ENCODE measurements around the gene MIEN1. TPM values are rescaled to one million over a fixed set of nuclear protein-coding genes. Genes with fewer than 3 reads are reported as not detected.
"Not testable (repeated sequence)": the region's sequence is repeated elsewhere in the genome, so short reads cannot be mapped to it uniquely, and the experiment has no call there.

The MIEN1 gene
- total RNA-seq, 2 experiments from 2014 or later = 41.0 to 43.8 TPM

DNA sequence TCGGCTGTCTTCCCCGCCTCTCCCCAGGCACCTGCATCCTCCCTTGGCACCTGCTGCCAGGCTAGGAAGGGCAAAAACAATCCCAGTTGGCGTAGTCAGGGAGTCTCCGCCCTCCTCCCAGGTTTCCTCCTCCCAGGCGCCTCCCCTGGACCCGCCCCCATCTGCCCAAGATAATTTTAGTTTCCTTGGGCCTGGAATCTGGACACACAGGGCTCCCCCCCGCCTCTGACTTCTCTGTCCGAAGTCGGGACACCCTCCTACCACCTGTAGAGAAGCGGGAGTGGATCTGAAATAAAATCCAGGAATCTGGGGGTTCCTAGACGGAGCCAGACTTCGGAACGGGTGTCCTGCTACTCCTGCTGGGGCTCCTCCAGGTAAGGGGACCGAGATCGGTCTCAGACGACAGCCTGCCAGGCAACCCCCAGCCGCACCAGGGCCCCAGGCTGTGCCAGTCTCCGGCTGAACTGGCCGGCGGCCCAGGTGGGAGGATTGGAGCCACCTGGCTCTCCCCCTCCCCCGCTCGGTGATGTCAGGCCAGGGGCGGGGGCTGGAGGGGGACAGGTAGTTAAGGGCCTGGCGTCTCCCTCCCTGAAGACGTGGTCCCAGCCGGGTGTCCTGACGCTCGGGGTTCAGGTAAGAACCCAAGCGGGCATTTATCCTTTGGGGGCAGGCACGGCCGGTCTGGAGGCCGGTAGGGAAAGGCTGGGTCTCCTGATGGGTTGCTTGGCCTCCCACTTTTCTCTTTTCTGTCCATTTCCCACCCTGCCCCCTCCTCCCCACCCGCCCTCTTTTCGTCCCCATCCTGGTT, 7.6 kb upstream of the MIEN1 start, which contains the start of gene GRB7:
TSS of gene GRB7 (plus strand) at position 179 of the 808 bp plus-strand sequence. CDS start 4,364 bp downstream, outside the sequence.
- CTCF ChIA-PET = no interaction called here
- peaks cover 16% of the 10 kb centered on the region for H3K27me3 Mint-ChIP-seq
- peak within 1 kb of the TSS; percentile 61 for H3K4me3 Mint-ChIP-seq
- no peaks in the 10 kb centered on the region for H3K9me3 Mint-ChIP-seq
- H3K4me1 Mint-ChIP-seq (ENCODE audit: low read depth) = peaks cover 14% of the 10 kb centered on the region
- DNase-seq = no peak
- POLR2A ChIA-PET = no interaction called here
- intact Hi-C loops (cut with micrococcal nuclease) = no loop called here
- no peak within 1 kb of the TSS for H3K27ac Mint-ChIP-seq
- H3K36me3 Mint-ChIP-seq = no peaks in the 10 kb centered on the region

DNA sequence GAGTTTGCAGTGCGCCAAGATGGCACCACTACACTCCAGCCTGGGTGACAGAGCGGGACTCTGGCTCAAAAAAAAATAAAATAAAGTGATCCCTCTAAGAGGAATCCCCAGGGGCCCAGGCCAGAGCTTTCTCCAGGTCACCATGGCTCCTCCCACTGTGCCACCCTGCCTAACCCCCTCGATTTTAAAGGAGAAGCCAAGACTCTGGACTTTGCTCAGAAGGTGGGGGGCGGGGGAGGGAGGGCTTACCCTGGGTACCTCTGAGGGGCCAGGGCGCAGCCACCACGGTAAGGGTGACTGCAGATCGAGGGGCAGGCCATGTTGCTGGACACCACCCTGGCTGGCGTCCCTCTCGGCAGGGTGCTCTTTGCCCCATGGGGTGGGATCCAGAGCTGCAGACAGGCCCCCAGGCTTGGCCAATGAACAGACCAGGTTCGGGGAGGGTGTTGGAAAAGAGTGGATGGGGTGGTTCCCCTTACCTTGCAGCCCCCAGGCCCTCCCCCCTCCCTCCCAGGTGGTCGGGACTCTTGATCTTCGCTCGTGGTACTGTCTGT, 7.0 kb upstream of the MIEN1 start:
- intact Hi-C loops (cut with micrococcal nuclease) = no loop called here
- Mint-ChIP-seq H3K36me3 (no peaks in the 10 kb centered on the region), H3K4me3 (no peak overlapping the region), H3K4me1 (ENCODE audit: low read depth) (peaks cover 14% of the 10 kb centered on the region), H3K27ac (no peak overlapping the region), H3K9me3 (no peaks in the 10 kb centered on the region), H3K27me3 (peaks cover 13% of the 10 kb centered on the region)
- POLR2A ChIA-PET = no interaction called here
- DNase-seq = no peak
- CTCF ChIA-PET = interaction anchor here (0.7 kb wide), 1 partner anchor 221 kb away, joined by 3 read pairs; no protein-coding TSS in a partner anchor

DNA sequence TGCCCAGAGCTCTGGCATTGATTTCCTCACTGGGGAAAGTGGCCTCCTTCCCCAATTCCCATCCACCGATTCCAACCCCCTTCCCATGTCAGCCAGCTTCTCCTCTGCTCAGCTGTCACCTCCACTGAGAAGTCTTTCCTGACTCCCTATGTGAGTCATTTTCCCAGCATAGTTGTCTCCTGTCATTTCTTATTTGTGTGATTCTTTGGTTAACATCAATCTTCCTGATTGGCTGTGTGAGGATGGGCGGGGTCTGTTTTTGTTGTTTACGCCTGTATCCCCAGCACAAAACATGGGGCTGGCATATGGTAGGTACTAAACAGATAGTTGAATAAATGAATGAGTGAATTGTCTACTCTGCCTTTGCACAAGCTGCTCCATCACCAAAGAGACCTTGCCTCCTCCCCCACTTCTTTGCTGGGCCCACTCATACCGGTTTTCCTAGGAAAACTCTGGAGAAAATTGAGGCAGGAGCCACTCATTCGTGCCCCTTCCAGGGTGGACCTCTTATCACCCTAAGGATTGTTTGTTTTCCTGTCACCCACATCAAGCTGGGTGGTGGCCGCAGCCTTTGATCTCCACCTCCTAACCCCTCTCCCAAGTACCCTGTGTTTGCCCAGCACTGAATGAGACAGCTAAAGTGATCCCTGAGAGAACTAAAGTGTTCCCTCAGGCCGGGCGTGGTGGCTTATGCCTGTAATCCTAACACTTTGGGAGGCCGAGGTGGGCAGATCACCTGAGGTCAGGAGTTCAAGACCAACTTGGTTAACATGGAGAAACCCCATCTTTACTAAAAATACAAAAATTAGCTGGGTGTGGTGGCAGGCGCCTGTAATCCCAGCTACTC, 6.2 kb upstream of the MIEN1 start:
- no peaks in the 10 kb centered on the region for H3K9me3 Mint-ChIP-seq
- intact Hi-C loops (cut with micrococcal nuclease) = no loop called here
- CTCF ChIA-PET = interaction anchor here (0.7 kb wide), 1 partner anchor 222 kb away, joined by 3 read pairs; no protein-coding TSS in a partner anchor
- peaks cover 14% of the 10 kb centered on the region for H3K4me1 Mint-ChIP-seq (ENCODE audit: low read depth)
- H3K36me3 Mint-ChIP-seq = no peaks in the 10 kb centered on the region
- POLR2A ChIA-PET = no interaction called here
- no peak for DNase-seq
- H3K4me3 Mint-ChIP-seq = no peak overlapping the region
- H3K27me3 Mint-ChIP-seq = peaks cover 13% of the 10 kb centered on the region
- H3K27ac Mint-ChIP-seq = no peak overlapping the region

DNA sequence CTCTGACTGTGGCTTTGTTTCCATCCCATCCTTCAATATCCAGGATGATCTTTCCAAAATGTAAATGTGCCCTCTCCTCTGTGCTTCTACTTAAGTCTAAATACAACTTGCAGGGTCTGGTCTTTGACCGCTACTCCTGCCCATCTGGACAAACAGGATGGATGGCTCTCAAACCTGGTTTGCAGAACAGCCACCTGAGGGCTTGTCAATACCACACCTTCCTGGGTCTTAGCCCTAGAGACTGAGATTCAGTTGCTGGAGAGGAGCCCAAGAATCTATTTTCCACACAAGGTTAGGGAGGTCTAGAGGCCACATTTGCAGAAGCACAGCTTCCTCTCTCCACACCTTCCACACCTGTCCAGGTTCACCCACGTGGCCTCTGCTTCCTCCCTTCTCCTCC, 5.5 kb upstream of the MIEN1 start:
- POLR2A ChIA-PET = no interaction called here
- peaks cover 11% of the 10 kb centered on the region for H3K27me3 Mint-ChIP-seq
- H3K4me1 Mint-ChIP-seq (ENCODE audit: low read depth) = peaks cover 12% of the 10 kb centered on the region
- no peak for DNase-seq
- CTCF ChIA-PET = no interaction called here
- intact Hi-C loops (cut with micrococcal nuclease) = no loop called here
- no peaks in the 10 kb centered on the region for H3K9me3 Mint-ChIP-seq
- no peak overlapping the region for H3K4me3 Mint-ChIP-seq
- H3K27ac Mint-ChIP-seq = no peak overlapping the region
- H3K36me3 Mint-ChIP-seq = no peaks in the 10 kb centered on the region

DNA sequence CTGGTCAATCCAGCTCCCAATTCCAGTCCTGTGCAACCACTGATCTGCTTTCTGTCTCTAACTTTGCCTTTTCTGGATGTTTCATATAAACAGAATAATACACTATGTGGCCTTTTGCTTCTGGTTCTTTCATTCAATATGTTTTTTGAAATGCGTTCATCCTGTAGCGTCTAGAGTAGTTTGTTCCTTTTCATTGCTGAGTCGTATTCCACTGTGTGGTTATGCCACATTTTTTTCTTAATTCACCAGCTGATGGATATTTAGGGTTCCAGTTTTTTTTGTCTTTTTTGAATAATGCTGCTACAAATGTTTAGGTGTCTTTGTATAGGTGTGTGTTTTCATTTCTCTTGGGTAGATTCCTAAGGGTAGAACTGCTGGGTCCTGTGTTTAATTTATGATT, 2.3 kb upstream of the MIEN1 start:
- H3K27ac Mint-ChIP-seq = no peak overlapping the region
- H3K4me3 Mint-ChIP-seq = no peak overlapping the region
- DNase-seq = no peak
- H3K9me3 Mint-ChIP-seq = no peaks in the 10 kb centered on the region
- POLR2A ChIA-PET = no interaction called here
- H3K4me1 Mint-ChIP-seq (ENCODE audit: low read depth) = peaks cover 12% of the 10 kb centered on the region
- H3K36me3 Mint-ChIP-seq = peaks cover 13% of the 10 kb centered on the region
- CTCF ChIA-PET = interaction anchor here (0.6 to 5.3 kb wide), 6 partner anchors 11 to 110 kb away, joined by 3 to 51 read pairs (median 3); partner anchors contain the start of gene PNMT
- peaks cover under 1% of the 10 kb centered on the region for H3K27me3 Mint-ChIP-seq
- intact Hi-C loops (cut with micrococcal nuclease) = loop anchor here (5.0 kb wide), 3 partner anchors 45 to 110 kb away; partner anchors contain the start of genes PGAP3 and STARD3

DNA sequence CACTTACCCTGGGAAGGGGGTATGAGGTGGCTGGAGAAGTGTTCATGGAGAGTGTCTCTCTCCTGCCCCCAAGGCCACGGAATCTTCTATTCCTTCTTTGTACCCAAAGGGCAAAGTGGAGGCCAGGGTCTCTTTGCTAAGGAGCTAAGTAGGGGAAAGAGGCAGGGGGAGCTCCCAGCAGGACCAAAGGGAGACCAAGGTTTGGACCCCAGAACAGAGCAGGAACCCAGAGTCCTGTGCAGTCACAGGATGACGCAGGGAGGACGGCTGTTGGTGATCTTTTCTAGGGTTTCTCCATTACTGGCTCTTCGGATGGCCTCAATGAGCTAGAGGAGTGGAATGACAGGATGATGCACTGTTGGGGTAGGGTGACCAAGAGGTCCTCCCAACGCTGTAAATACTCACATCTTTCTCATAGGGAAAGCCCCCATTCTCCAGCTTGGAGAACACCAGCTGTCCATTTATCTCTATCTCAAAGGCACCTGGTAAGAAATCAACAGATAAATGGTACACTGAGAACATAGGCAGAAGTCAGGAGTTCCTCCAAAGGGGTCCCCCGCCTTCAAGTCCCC, 966 bp downstream of the MIEN1 start:
- Mint-ChIP-seq H3K9me3 (no peaks in the 10 kb centered on the region), H3K27ac (no peak overlapping the region), H3K36me3 (peaks cover 16% of the 10 kb centered on the region), H3K4me1 (ENCODE audit: low read depth) (peaks cover 12% of the 10 kb centered on the region), H3K4me3 (peak overlapping the region; percentile 88), H3K27me3 (no peaks in the 10 kb centered on the region)
- POLR2A ChIA-PET = interaction anchor here (0.7 to 1.6 kb wide), 8 partner anchors 14 to 1061 kb away, joined by 3 to 7 read pairs (median 3); partner anchors contain the start of genes PGAP3 and PSMD3
- CTCF ChIA-PET = interaction anchor here (0.6 to 5.3 kb wide), 32 partner anchors 15 to 298 kb away, joined by 3 to 51 read pairs (median 4); partner anchors contain the start of genes IKZF3, PGAP3, PNMT and PSMD3
- intact Hi-C loops (cut with micrococcal nuclease) = no loop called here
- DNase-seq = no peak

DNA sequence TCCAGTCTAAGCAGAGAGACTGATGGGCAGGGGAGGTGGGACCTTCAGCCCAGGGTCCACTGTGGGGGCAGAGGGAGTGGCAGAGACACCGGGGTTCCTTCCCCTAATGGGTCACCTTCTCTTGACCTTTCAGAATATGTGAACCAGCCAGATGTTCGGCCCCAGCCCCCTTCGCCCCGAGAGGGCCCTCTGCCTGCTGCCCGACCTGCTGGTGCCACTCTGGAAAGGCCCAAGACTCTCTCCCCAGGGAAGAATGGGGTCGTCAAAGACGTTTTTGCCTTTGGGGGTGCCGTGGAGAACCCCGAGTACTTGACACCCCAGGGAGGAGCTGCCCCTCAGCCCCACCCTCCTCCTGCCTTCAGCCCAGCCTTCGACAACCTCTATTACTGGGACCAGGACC, 2.8 kb downstream of the MIEN1 start:
- ChIA-PET CTCF (interaction anchor here (1.0 kb wide), 1 partner anchor 93 kb away, joined by 3 read pairs; no protein-coding TSS in a partner anchor), POLR2A (no interaction called here)
- Mint-ChIP-seq H3K4me1 (ENCODE audit: low read depth) (peaks cover 12% of the 10 kb centered on the region), H3K27ac (no peak overlapping the region), H3K36me3 (peaks cover 16% of the 10 kb centered on the region), H3K4me3 (no peak overlapping the region), H3K27me3 (no peaks in the 10 kb centered on the region), H3K9me3 (no peaks in the 10 kb centered on the region)
- intact Hi-C loops (cut with micrococcal nuclease) = no loop called here
- DNase-seq = no peak

DNA sequence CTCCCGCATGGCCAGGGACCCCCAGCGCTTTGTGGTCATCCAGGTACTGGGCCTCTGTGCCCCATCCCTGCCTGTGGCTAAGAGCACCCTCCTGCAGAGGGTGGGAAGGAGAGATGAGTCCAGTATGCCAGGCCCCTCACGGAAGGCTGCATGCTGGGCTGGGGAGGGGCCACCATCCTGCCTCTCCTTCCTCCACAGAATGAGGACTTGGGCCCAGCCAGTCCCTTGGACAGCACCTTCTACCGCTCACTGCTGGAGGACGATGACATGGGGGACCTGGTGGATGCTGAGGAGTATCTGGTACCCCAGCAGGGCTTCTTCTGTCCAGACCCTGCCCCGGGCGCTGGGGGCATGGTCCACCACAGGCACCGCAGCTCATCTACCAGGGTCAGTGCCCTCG, 3.7 kb downstream of the MIEN1 start:
- no peaks in the 10 kb centered on the region for H3K9me3 Mint-ChIP-seq
- no peak overlapping the region for H3K27ac Mint-ChIP-seq
- H3K27me3 Mint-ChIP-seq = no peaks in the 10 kb centered on the region
- ChIA-PET CTCF (no interaction called here), POLR2A (no interaction called here)
- DNase-seq = no peak
- peaks cover 12% of the 10 kb centered on the region for H3K4me1 Mint-ChIP-seq (ENCODE audit: low read depth)
- no peak overlapping the region for H3K4me3 Mint-ChIP-seq
- intact Hi-C loops (cut with micrococcal nuclease) = no loop called here
- peaks cover 16% of the 10 kb centered on the region for H3K36me3 Mint-ChIP-seq

DNA sequence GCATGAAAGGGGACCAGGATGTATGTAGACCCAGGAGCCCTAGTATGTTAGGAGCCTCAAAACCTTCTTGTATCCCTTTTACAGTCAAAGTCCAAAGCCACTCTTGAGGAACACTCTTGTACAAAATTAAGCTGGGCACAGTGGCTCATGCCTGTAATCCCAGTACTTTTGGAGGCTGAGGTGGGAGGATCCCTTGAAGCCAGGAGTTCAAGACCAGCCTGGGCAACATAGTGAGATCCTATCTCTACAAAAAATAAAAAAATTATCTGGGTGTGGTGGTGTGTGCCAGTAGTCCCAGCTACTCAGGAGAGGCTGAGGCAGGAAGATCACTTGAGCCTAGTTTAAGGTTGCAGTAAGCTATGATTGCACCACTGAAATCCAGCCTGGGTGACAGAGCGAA, 4.4 kb downstream of the MIEN1 start:
- CTCF ChIA-PET; DNase-seq; intact Hi-C loops (cut with micrococcal nuclease); H3K9me3 Mint-ChIP-seq; H3K4me3 Mint-ChIP-seq; H3K27me3 Mint-ChIP-seq; H3K27ac Mint-ChIP-seq; POLR2A ChIA-PET: not testable (repeated sequence)
- Mint-ChIP-seq H3K4me1 (ENCODE audit: low read depth) (peaks cover 12% of the 10 kb centered on the region), H3K36me3 (peaks cover 16% of the 10 kb centered on the region)

DNA sequence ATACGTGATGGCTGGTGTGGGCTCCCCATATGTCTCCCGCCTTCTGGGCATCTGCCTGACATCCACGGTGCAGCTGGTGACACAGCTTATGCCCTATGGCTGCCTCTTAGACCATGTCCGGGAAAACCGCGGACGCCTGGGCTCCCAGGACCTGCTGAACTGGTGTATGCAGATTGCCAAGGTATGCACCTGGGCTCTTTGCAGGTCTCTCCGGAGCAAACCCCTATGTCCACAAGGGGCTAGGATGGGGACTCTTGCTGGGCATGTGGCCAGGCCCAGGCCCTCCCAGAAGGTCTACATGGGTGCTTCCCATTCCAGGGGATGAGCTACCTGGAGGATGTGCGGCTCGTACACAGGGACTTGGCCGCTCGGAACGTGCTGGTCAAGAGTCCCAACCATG, 5.6 kb downstream of the MIEN1 start:
- POLR2A ChIA-PET = no interaction called here
- Mint-ChIP-seq H3K36me3 (peaks cover 16% of the 10 kb centered on the region), H3K9me3 (no peaks in the 10 kb centered on the region), H3K4me3 (no peak overlapping the region), H3K27me3 (no peaks in the 10 kb centered on the region), H3K27ac (no peak overlapping the region), H3K4me1 (ENCODE audit: low read depth) (peaks cover 10% of the 10 kb centered on the region)
- intact Hi-C loops (cut with micrococcal nuclease) = no loop called here
- CTCF ChIA-PET = no interaction called here
- no peak for DNase-seq

DNA sequence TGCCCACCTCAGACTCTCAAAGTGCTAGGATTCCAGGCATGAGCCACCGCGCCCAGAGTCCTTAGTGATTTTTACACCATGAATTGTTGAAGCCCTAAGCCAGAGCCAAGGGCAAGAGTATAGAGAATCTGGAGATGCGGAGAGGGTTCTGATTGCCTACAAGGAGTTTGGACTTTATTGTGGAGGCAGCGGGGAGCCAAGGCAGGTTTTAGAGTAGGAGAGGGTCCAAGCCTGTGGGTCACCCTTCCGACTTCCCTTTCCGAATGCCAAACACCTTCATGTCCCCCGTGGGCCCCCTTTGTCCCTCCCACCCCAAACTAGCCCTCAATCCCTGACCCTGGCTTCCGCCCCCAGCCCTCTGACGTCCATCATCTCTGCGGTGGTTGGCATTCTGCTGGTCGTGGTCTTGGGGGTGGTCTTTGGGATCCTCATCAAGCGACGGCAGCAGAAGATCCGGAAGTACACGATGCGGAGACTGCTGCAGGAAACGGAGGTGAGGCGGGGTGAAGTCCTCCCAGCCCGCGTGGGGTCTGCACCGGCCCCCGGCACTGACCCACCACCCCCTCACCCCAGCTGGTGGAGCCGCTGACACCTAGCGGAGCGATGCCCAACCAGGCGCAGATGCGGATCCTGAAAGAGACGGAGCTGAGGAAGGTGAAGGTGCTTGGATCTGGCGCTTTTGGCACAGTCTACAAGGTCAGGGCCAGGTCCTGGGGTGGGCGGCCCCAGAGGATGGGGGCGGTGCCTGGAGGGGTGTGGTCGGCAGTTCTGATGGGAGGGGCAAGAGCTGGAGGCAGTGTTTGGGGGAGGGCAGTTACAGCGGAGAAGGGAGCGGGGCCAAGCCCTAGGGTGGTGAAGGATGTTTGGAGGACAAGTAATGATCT, 7.1 kb downstream of the MIEN1 start:
- H3K36me3 Mint-ChIP-seq = peaks cover 3% of the 10 kb centered on the region
- intact Hi-C loops (cut with micrococcal nuclease) = no loop called here
- POLR2A ChIA-PET = no interaction called here

More for the DNA sequence above, 7.1 kb downstream of the MIEN1 start:
- H3K9me3 Mint-ChIP-seq = no peaks in the 10 kb centered on the region
- CTCF ChIA-PET = interaction anchor here (1.2 kb wide), 1 partner anchor 70 kb away, joined by 7 read pairs; no protein-coding TSS in a partner anchor
- no peaks in the 10 kb centered on the region for H3K27me3 Mint-ChIP-seq
- no peak overlapping the region for H3K27ac Mint-ChIP-seq
- DNase-seq = peak; percentile 22
- no peaks in the 10 kb centered on the region for H3K4me1 Mint-ChIP-seq (ENCODE audit: low read depth)
- no peak overlapping the region for H3K4me3 Mint-ChIP-seq
